CD4-positive, alpha-beta T cell (primary cell): ENCODE data around the gene NDUFA5. TPM values are rescaled to one million over a fixed set of nuclear protein-coding genes. Genes with fewer than 3 reads are reported as not detected.
A peak's percentile ranks its signal among the peaks of the same experiment; 100 is the strongest.

Experiments
- ATAC-seq: fragments of 200-7000 bp; cut with Tn5 transposase; one replicate; pipeline ENCODE4 v1.10.0; 2022; ENCODE audit warnings: mild to moderate bottlenecking; ENCODE audit not compliant: poor library complexity
- CTCF ChIA-PET: fragments of 350-600 bp; sonication (Branson Sonifier 250); formaldehyde crosslinking; loops from one replicate; lab custom pipeline; 2021; ENCODE audit warnings: antibody characterized with exemption, inconsistent platforms; lab: Charles Lee
- POLR2A ChIA-PET: fragments of 350-600 bp; sonication (Branson Sonifier 250); formaldehyde crosslinking; loops from one replicate; lab custom pipeline; 2021; ENCODE audit warnings: antibody characterized with exemption, inconsistent platforms; lab: Charles Lee
- DNase-seq, 14 experiments: peaks; one replicate each; pipeline ENCODE4 v3.0.0-alpha.2; 2013 to 2020; ENCODE audit warnings: mixed read lengths in 2 of 14
- H3K27ac ChIP-seq, 2 donors: one replicate each; pipeline versions ENCODE4 v1.5.1 to v1.7.0; 2013; ENCODE audit warnings: low read length in 2 of 2, low read depth in 1 of 2, mild to moderate bottlenecking in 1 of 2
- H3K27me3 ChIP-seq, 2 experiments: 1 replicate in 1 of 2; 2 replicates in 1 of 2; pipeline versions ENCODE4 v1.6.1 to v1.7.0; 2013; ENCODE audit warnings: low read length in 2 of 2, control low read depth in 1 of 2, mild to moderate bottlenecking in 1 of 2, moderate library complexity in 1 of 2; ENCODE audit not compliant: insufficient read depth in 2 of 2, control insufficient read depth in 1 of 2
- H3K36me3 ChIP-seq: one replicate; pipeline ENCODE4 v1.6.1; 2013; ENCODE audit warnings: low read length, control low read depth; ENCODE audit not compliant: insufficient read depth
- H3K4me1 ChIP-seq: one replicate; pipeline ENCODE4 v1.6.1; 2013; ENCODE audit warnings: low read length, control low read depth; ENCODE audit not compliant: insufficient read depth
- H3K4me3 ChIP-seq: one replicate; pipeline ENCODE4 v1.5.1; 2013; ENCODE audit warnings: mild to moderate bottlenecking, low read length, moderate library complexity
- H3K9me3 ChIP-seq, 2 experiments: 1 replicate in 1 of 2; 2 replicates in 1 of 2; pipeline versions ENCODE4 v1.6.1 to v1.7.0; 2013; ENCODE audit warnings: low read length in 2 of 2, mild to moderate bottlenecking in 2 of 2, control low read depth in 1 of 2, moderate library complexity in 1 of 2; ENCODE audit not compliant: control insufficient read depth in 1 of 2, insufficient read depth in 1 of 2
- H3K27ac Mint-ChIP-seq: one replicate; pipeline ENCODE4 v1.8.0; 2020; ENCODE audit warnings: mixed read lengths
- H3K27me3 Mint-ChIP-seq: one replicate; pipeline ENCODE4 v1.8.0; 2021; ENCODE audit warnings: mixed read lengths
- H3K36me3 Mint-ChIP-seq: one replicate; pipeline ENCODE4 v1.8.0; 2021; ENCODE audit warnings: low read depth, mixed read lengths
- H3K4me1 Mint-ChIP-seq: one replicate; pipeline ENCODE4 v1.8.0; 2021; ENCODE audit warnings: low read depth, mixed read lengths
- H3K4me3 Mint-ChIP-seq: one replicate; pipeline ENCODE4 v1.8.0; 2020; ENCODE audit warnings: mild to moderate bottlenecking, mixed read lengths
- H3K9me3 Mint-ChIP-seq: one replicate; pipeline ENCODE4 v1.8.0; 2020; ENCODE audit warnings: mixed read lengths
- intact Hi-C, 2 experiments: fragments of 100-400 bp; cut with DNase I in 1 of 2; cut with micrococcal nuclease in 1 of 2; formaldehyde crosslinking; loops; one replicate each; pipeline versions ENCODE4 v1.15.1 to v1.9.0; 2023 to 2025; cut with DNase I, micrococcal nuclease
- total RNA-seq, 174 experiments: library from RNA in 2 of 174; stranded (reverse) in 2 of 174; gene quantifications; one replicate each; pipeline ENCODE4 v1.2.3 and lab custom pipeline; 2021 to 2026
- TF ChIP-seq, protein P1 (sequence below): fragments of 200-600 bp; IDR thresholded peaks from one replicate; pipeline ENCODE4 v1.8.0; 2022; ENCODE audit warnings: antibody characterized with exemption, mild to moderate bottlenecking

NDUFA5 gene
- total RNA-seq, 2 experiments from 2014 or later: 67.9 to 68.6 TPM

DNA sequence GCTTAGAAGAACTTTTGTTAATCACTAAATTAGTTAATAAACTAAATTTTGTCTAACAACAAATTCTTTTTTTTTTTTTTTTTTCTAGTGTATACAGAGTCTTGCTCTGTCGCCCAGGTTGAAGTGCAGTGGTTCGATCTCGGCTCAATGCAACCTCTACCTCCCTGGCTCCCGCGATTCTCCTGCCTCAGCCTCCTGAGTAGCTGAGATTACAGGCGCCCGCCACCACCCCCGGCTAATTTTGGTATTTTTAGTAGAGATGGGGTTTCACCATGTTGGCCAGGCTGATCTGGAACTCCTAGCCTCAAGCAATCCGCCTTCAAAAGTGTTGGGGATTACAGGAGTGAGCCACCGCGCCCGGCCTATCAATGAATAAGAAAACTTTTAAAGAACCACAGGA is 22.1 kb downstream of the NDUFA5 start:
- POLR2A ChIA-PET: interaction anchor here (1.1 to 3.0 kb wide), 3 partner anchors 20 to 41 kb away, joined by 4 to 44 read pairs (median 4); partner anchors contain the start of gene NDUFA5
- Histone ChIP-seq H3K9me3 (no peaks in the 10 kb centered on the region), H3K4me3 (peak overlapping the region; percentile 78), H3K27me3 (peaks cover 0 to 10% of the 10 kb centered on the region in 2 experiments), H3K4me1 (peaks cover 23% of the 10 kb centered on the region), H3K36me3 (no peaks in the 10 kb centered on the region), H3K27ac (no peak overlapping the region)
- Mint-ChIP-seq H3K4me3 (peak overlapping the region; percentile 64), H3K27ac (no peak overlapping the region), H3K4me1 (peaks cover 38% of the 10 kb centered on the region), H3K9me3 (no peaks in the 10 kb centered on the region), H3K36me3 (peaks cover 12% of the 10 kb centered on the region), H3K27me3 (peaks cover 21% of the 10 kb centered on the region)
- TF ChIP-seq, protein P1, sequence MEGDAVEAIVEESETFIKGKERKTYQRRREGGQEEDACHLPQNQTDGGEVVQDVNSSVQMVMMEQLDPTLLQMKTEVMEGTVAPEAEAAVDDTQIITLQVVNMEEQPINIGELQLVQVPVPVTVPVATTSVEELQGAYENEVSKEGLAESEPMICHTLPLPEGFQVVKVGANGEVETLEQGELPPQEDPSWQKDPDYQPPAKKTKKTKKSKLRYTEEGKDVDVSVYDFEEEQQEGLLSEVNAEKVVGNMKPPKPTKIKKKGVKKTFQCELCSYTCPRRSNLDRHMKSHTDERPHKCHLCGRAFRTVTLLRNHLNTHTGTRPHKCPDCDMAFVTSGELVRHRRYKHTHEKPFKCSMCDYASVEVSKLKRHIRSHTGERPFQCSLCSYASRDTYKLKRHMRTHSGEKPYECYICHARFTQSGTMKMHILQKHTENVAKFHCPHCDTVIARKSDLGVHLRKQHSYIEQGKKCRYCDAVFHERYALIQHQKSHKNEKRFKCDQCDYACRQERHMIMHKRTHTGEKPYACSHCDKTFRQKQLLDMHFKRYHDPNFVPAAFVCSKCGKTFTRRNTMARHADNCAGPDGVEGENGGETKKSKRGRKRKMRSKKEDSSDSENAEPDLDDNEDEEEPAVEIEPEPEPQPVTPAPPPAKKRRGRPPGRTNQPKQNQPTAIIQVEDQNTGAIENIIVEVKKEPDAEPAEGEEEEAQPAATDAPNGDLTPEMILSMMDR: no peak
- intact Hi-C loops: loop anchor here in 1 of 2 experiments (1.0 kb wide), 1 partner anchor 21 kb away; no protein-coding TSS in a partner anchor
- DNase-seq: peak in 1 of 14 experiments; percentile 33
- no peak for ATAC-seq
- CTCF ChIA-PET: interaction anchor here (0.8 to 1.2 kb wide), 2 partner anchors 9 to 42 kb away, joined by 3 read pairs; no protein-coding TSS in a partner anchor

DNA sequence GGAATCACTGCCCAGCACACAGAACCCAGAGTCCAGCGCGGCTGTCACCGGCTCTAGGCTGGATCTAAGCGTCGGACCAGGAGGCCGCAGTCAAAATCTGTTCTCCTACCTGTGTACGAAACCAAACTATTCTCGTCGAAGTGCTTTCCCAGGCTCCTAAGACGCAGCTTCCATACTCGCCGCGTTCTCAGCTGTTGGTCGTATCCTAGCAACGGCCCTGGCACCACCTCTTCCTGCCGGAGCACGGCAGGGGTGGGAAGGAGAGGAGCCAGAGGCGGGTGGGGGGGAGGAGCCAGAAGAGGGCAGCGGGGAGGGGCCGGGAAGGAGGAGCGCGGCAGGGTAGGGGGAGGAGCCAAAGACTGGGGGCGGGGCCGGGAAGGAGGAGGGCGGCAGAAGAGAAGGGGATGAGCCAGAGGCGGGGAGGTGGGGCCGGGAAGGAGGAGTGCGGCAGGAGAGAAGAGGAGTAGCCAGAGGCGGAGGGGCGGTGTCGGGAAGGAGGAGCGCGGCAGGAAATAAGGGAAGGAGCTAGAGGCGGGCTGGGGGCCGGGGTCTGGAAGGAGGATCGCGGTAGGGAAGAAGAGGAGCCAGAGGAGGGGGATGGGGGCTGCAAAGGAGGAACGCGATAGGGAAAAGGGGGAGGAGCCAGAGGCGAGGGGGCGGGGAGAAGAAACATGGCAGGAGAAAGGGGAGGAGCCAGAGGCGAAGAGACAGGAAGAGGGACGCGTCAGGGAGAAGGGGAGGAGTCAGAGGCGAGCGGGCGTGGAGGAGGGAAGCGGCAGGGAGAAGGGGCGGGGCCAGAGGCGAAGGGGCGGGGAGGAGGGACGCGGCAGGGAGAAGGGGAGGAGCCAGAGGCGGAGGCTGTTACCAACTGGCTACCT is 23.0 kb downstream of the NDUFA5 start, which contains the start of gene IQUB:
Gene IQUB, minus strand, starts transcription at position 213 of the 878 bp plus-strand sequence. CDS start 22,255 bp downstream, outside the sequence.
- peak within 1 kb of the TSS; percentile 40 for H3K27ac Mint-ChIP-seq
- peaks cover 21% of the 10 kb centered on the region for H3K27me3 Mint-ChIP-seq
- ChIA-PET CTCF (interaction anchor here (0.8 to 1.3 kb wide), 4 partner anchors 10 to 41 kb away, joined by 3 to 4 read pairs (median 3); partner anchors contain the start of gene NDUFA5), POLR2A (interaction anchor here (1.1 to 3.0 kb wide), 5 partner anchors 19 to 215 kb away, joined by 4 to 44 read pairs (median 4); partner anchors contain the start of genes NDUFA5 and WASL)
- peaks cover 11% of the 10 kb centered on the region for H3K36me3 Mint-ChIP-seq
- Histone ChIP-seq H3K4me3 (peak within 1 kb of the TSS; percentile 78), H3K27me3 (peaks cover 4 to 12% of the 10 kb centered on the region in 2 experiments), H3K4me1 (peaks cover 23% of the 10 kb centered on the region), H3K36me3 (no peaks in the 10 kb centered on the region), H3K27ac (peak within 1 kb of the TSS in 1 of 2 donors; percentile 79), H3K9me3 (no peaks in the 10 kb centered on the region)
- H3K4me1 Mint-ChIP-seq: peaks cover 38% of the 10 kb centered on the region
- H3K4me3 Mint-ChIP-seq: peak within 1 kb of the TSS; percentile 91
- intact Hi-C loops: loop anchor here (1.0 kb wide), 2 partner anchors 22 to 23 kb away; partner anchors contain the start of gene NDUFA5 (in 1 of the 2)
- H3K9me3 Mint-ChIP-seq: no peaks in the 10 kb centered on the region
- TF ChIP-seq, protein P1: no peak
- ATAC-seq (peak; percentile 83), DNase-seq (peak; percentile 88 to 99 (median 96))

DNA sequence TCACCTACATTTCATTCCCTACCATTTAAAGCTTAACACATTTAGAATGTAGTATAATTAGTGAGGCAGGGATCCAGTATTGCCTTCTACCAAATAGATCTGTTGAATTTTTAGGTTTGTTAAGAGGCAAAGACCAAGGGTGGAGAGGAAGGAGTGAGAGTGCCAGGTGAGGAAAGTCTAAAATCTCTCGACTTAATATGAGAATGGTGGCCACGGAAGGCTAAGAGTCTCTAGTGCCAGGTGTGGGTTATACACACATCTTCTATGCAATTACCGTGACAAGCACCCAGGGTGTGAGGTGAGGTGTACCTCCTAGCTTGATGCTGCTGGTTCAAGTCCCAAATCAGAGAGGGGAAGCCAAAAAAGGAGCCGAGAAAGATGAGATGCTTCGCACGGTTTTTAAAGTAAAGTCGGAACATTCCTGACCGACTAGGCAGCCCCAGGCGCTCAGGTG is 23.7 kb downstream of the NDUFA5 start:
- TF ChIP-seq, protein P1: no peak
- Mint-ChIP-seq H3K4me1 (peaks cover 38% of the 10 kb centered on the region), H3K9me3 (no peaks in the 10 kb centered on the region), H3K36me3 (peaks cover 6% of the 10 kb centered on the region), H3K27ac (peak overlapping the region; percentile 40), H3K27me3 (peaks cover 21% of the 10 kb centered on the region), H3K4me3 (peak overlapping the region; percentile 91)
- intact Hi-C loops: loop anchor here in 1 of 2 experiments (1.0 kb wide), 1 partner anchor 23 kb away; the partner anchor contains the start of gene NDUFA5
- no peaks in the 10 kb centered on the region for H3K9me3 ChIP-seq
- H3K36me3 ChIP-seq: no peaks in the 10 kb centered on the region
- ATAC-seq (peak; percentile 25), DNase-seq (peak in 7 of 14 experiments; percentile 5 to 67 (median 15))
- POLR2A ChIA-PET: interaction anchor here (1.2 to 3.0 kb wide), 4 partner anchors 20 to 215 kb away, joined by 4 to 44 read pairs (median 4); partner anchors contain the start of genes NDUFA5 and WASL
- peaks cover 23% of the 10 kb centered on the region for H3K4me1 ChIP-seq
- peak overlapping the region in 1 of 2 donors; percentile 50 for H3K27ac ChIP-seq
- peak overlapping the region; percentile 78 for H3K4me3 ChIP-seq
- H3K27me3 ChIP-seq: peaks cover 4 to 12% of the 10 kb centered on the region in 2 experiments
- CTCF ChIA-PET: interaction anchor here (1.0 to 1.3 kb wide), 2 partner anchors 23 to 40 kb away, joined by 3 to 4 read pairs; partner anchors contain the start of gene NDUFA5
